Endometrium (tissue), 2 donors: ENCODE data around the gene TENM4.
"Not testable (repeated sequence)": the region's sequence is repeated elsewhere in the genome, so short reads cannot be mapped to it uniquely, and the experiment has no call there.

Experiments used
- FAIRE-seq: peaks from 2 replicates; lab custom pipeline; 2012; peaks lifted over from hg19 to GRCh38; lab: Jason Lieb, UNC
- donor health status: control.
- donor health status: control.

The TENM4 gene

DNA sequence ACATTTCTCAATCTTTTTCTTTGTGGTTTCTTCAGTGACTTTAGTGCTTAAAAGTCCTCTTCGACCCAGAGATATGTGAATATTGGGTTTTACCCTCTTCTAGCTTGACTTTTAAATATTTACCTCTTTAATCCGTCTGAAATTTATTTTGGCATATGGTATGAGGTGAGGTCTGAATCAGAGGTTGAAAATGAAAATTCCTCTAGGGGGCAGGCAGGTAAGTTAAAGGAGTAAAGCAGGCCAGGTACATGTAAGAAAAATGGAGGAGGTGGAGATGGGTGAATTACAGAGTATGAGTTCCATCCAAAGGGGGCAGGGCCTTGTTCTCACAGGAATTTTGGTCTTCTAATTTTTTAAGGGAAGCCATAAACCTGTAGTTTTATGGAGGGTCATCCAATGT, 602.4 kb downstream of the TENM4 start:
- FAIRE-seq, result no peak

DNA sequence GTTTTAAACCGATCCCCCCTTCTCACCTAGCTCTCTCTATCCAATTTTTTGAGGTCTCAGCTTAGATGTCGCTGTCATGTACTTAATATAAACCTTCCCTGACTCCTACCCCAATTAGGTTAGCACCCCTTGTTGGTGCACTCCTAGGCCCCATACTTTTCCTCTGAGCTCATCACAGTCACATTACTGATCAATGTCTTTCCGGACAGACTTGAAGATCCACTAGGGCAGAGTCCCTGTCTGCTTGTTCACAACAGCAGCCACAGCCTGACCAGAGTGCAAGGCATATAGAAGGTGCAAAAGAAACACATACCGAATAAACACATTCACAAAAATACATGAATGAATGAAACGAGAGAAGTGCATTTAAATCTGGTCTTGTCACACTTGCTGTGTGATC, 605.2 kb downstream of the TENM4 start:
- FAIRE-seq, result no peak

- no peak for FAIRE-seq
Measured at GRCh38 chr11:78834886-78835285, 605.9 kb downstream of the TENM4 start.

DNA sequence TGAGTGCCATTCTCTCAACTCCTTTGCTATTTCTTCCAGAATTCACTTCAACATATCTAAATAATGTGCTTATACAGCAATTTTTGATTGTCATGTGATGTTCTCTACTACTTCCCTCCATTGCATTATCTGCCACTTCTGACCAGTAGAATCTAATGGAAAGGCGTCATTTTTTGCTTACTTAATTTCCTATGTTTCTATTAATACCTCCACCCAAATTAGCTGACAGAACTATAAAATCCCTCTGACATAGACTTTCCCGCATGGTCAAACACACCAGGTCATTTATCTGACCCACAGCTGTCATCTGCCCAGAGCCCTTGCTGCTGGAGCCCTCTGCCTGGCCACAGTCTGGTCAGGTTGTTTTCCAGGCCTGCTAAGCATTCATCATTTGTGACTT, 607.6 kb downstream of the TENM4 start:
- no peak for FAIRE-seq

DNA sequence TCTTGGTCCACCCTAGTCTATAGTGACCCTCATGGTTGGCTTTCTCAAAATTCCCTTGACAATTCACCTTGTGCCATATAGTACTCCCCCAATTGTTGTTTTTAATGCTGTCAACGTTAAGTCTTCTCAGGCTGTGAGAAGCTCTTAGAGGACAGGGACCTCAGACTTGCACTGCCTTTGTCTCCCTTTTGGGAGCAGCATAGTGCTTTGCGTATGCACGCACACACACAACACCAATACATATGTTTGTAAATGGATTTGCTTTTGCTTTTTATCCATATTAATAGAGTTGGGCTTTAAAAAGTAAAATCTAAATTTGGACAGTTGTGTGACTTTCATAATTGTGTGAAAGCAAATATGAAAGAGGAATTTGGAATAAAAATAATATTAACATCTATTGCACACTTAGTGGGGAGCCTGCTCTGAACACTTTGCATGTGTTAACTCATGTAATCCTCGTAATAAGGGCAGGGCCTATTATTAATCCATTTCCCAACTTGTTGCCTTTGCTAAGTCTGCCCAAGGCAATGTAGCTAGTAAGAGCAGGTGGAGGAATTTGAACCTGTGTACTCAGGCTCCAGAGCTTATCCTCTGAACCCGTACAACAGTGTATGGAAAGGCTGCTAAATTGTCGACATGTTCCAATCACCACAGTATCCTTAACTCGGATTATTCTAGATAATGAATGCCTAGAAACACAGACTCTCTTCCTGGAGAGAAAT, 608.4 kb downstream of the TENM4 start:
- no peak for FAIRE-seq

GRCh38 chr11:78831571-78831970, 609.3 kb downstream of the TENM4 start:
- no peak for FAIRE-seq

DNA sequence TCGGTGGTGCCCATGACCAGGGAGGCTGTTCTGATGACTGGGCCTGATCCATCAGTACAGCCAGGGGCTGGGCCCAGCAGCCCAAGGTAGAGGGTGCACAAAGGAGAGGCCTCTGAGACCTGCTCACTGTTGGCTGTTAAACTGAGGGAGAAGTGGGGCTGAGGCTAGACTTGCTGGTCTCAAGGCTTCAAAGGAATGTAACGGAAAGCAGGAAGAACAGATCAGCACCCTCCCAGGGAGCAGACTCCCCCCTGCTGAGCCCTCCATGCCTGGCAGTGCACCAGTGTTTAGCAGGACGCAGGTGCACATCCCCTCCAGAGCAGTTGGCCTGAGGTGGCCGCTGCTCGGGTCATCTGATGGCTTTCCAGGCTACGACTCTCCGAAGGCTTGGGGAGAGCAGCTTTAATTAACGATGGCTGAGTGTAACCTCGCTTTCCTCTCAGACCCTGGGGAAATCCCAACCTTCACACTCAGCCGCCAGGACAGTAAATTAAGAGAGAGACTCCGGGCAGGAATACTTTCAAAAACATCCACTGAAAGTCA, 610.5 kb downstream of the TENM4 start:
- no peak for FAIRE-seq

DNA sequence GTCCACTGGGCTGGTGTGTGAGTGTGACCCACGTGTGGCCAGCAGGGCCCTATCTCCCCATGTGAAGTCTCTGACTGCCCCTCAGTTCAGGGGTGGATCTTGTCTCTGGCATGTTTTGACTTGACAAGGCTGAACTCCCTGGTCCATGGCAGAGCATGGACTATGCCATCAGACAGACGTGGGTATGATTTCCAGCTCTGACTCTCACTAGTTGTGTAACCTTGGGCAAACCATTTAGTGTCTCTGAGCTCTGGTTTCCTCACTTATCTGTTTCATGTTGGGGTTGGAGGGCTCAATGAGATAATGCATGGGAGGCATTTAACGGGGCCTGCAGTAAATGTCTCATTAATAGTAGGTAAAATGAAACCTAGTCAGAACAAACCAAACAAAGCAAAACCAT, 611.7 kb downstream of the TENM4 start:
- FAIRE-seq, result no peak

GRCh38 chr11:78828676-78829075, 612.2 kb downstream of the TENM4 start:
- no peak for FAIRE-seq

DNA sequence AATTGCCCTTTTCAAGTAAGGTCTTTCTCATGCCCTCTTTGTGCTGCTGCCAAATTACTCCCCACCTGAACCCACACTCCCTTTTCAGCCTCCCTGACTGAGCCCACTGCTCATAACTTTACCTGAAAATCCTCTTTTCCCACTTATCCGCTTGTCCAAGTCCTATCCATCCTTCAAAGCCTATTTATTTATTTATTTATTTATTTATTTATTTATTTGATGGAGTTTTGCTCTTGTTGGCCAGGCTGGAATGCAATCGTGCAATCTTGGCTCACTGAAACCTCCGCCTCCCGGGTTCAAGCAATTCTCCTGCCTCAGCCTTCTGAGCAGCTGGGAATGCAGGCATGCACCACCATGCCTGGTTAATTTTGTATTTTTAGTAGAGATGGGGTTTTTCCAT, 613.5 kb downstream of the TENM4 start:
- FAIRE-seq, result not testable (repeated sequence)

DNA sequence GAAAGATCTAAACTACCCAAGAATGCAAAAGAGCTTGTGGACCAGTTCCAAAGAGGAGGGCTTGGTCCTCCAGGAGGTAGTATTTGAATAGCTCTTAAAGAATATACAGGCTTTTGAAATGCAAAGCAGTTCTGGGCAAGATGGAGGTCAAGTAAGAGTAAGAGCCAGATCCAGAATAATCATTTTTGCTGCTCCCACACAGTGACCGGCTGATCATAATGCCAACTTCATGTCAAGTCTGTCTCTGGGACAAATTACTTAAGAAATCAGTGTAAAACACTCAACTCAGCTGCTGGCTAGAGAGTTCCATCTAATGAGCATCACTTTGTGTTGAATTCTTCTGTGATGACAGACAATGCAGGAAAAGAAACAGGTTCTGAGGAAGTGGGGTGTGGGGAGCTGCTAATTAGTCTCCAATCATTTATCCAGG, 615.2 kb downstream of the TENM4 start:
- FAIRE-seq, result no peak

GRCh38 chr11:78823588-78823987, 617.2 kb downstream of the TENM4 start:
- no peak for FAIRE-seq

DNA sequence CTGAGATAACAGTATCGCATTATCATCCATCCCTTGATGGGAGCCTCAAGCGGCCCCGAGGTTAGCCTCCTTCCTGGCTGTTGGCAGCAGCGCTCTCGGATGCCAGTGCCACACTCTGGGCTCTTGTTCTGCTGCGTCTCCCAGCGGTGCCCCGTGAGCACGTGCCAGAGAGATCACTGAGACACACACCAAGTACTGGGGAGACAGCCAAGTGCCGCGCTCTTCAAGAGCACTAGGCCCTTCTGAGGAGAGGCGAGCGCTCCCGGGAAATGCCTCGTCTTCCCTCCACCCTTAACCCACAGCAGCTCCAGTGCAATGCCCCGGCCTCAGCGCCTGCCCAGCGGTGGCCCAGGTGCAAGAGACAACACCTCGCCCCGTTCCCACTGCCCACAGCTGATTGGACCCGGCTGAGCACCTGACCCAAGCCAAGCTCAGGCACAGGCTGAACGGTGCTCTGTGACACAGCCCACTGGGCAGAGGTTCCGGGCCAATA, 617.9 kb downstream of the TENM4 start:
- FAIRE-seq, result no peak

DNA sequence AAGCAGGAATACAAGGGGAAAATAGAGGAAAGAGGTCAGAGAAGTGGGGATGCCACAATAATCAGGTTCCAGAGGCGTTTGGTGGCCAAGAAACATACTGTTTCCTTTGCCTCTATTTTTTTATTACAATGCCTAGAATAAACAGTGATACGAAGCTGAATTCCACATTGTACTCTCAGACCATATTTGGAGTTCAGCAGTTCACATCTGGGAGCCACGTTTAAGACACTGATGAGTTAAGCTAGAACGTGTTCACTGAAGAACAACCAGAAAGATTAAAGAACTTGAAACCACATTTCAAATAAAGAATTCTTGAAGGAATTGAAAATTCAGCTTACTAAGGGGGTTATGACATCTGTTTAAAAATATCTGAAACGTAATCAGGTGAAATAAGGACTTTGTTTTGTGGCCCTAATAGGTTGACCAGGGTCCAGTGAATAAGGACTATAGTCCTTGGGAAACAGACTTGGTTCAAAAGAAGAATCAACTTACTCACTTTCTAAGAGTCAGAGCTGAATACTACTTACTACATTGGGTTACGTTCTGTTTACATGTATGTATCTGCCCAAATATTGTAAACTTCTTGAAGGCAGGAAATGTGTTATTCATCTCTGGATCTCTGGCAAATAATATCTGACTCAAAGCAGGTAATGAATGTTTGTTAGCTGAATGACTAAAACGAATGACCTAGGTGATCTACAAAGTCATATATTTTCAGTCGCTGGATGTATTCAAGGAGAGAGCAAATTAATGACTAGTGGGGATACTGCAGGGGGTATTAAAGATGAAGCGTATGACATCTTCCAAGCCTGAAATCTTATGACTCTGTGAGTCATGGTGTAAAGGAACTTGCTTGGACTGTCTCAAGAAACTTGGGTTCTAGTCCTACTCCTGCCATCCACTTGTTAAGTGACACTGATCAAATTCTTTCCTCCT, 619.2 kb downstream of the TENM4 start:
- peak; percentile 80 for FAIRE-seq

DNA sequence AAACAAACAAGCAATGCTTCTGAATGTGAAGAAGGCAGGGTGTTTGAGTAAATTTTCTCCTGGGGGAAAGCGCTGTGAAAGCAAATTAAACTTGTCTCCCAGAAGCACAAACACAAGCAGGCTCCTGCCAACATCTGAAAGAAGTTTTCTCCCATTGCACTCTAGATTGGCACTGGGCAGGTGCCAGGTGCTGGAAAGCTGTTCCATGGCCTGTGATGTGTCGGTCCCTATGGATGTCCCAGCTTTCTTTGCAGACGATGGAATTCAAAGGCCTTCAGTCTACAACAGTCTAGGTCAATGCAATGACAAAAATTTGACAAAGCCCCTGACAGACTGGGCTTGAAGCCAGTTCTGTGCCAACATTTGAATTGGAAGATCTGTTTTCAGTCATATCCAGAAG, 620.1 kb downstream of the TENM4 start:
- no peak for FAIRE-seq

DNA sequence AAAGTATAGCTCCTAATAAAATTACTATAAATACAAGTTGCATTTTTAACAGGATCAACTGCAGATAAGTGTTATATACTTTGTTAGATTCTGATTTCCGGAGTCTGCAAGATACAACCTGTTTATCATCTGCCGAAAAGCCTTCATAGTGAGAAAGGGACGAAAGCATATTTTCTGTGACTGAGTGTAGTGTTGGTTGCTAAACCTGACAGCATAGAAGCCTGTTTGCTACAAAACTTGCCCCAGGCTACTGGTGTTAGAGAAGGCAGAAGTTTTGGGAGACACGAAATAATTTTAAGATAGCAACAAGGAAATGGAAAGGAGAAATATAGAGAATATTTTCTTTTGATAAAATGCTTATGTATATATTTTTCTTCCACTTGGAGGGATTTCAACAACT, 622.6 kb downstream of the TENM4 start:
- no peak for FAIRE-seq

GRCh38 chr11:78815831-78816230, 625.0 kb downstream of the TENM4 start:
- no peak for FAIRE-seq

- no peak for FAIRE-seq
Measured at GRCh38 chr11:78812513-78813293, 628.1 kb downstream of the TENM4 start.

- no peak for FAIRE-seq
Measured at GRCh38 chr11:78810559-78811009, 630.2 kb downstream of the TENM4 start.

- peak; percentile 85 for FAIRE-seq
Measured at GRCh38 chr11:78809931-78810541, 630.8 kb downstream of the TENM4 start.

GRCh38 chr11:78808923-78809322, 631.9 kb downstream of the TENM4 start:
- no peak for FAIRE-seq

- FAIRE-seq, result no peak
Measured at GRCh38 chr11:78807351-78807750, 633.5 kb downstream of the TENM4 start.
